ENCODE results near the gene RIMS3. TPM values are rescaled to one million over a fixed set of nuclear protein-coding genes. Genes with fewer than 3 reads are reported as not detected.
"Not testable (repeated sequence)": the region's sequence is repeated elsewhere in the genome, so short reads cannot be mapped to it uniquely, and the experiment has no call there.

The RIMS3 gene
- total RNA-seq, 4 donors from 2014 or later = 2.8 to 8.2 (median 4.8) TPM

DNA sequence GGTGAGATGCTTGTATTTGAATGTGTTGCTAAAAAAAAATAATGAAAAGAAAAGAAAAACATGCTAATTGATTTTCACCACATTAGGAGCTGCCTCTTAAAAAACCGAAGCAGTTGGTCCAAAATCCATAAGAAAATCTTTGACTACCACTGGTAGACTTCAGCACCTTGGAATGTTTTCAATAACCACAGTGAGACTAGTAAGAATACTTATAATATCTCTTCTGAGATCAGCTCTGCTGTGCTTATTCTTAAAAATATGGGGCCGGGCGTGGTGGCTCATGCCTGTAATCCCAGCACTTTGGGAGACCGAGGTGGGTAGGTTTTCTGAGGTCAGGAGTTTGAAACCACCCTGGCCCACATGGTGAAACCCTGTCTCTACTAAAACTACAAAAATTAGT lies 41.1 kb upstream of the RIMS3 start:
- 73% methylated on average over 4 of the region's 4 CpGs for WGBS
- Histone ChIP-seq H3K4me3 (no peak overlapping the region), H3K9me3 (no peaks in the 10 kb centered on the region), H3K4me1 (peaks cover 62% of the 10 kb centered on the region), H3K27ac (no peak overlapping the region), H3K36me3 (no peaks in the 10 kb centered on the region), H3K27me3 (no peaks in the 10 kb centered on the region)
- TF ChIP-seq POLR2AphosphoS5 (IDR thresholded peaks at IDR 0.05) (no peak), EP300 (IDR thresholded peaks at IDR 0.05) (no peak), POLR2A (IDR thresholded peaks at IDR 0.05) (no peak)
- TF ChIP-seq, protein P1, sequence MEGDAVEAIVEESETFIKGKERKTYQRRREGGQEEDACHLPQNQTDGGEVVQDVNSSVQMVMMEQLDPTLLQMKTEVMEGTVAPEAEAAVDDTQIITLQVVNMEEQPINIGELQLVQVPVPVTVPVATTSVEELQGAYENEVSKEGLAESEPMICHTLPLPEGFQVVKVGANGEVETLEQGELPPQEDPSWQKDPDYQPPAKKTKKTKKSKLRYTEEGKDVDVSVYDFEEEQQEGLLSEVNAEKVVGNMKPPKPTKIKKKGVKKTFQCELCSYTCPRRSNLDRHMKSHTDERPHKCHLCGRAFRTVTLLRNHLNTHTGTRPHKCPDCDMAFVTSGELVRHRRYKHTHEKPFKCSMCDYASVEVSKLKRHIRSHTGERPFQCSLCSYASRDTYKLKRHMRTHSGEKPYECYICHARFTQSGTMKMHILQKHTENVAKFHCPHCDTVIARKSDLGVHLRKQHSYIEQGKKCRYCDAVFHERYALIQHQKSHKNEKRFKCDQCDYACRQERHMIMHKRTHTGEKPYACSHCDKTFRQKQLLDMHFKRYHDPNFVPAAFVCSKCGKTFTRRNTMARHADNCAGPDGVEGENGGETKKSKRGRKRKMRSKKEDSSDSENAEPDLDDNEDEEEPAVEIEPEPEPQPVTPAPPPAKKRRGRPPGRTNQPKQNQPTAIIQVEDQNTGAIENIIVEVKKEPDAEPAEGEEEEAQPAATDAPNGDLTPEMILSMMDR (IDR thresholded peaks at IDR 0.05) = no peak
- DNase-seq (ENCODE audit: low spot score in 2 of 2) = no peak

DNA sequence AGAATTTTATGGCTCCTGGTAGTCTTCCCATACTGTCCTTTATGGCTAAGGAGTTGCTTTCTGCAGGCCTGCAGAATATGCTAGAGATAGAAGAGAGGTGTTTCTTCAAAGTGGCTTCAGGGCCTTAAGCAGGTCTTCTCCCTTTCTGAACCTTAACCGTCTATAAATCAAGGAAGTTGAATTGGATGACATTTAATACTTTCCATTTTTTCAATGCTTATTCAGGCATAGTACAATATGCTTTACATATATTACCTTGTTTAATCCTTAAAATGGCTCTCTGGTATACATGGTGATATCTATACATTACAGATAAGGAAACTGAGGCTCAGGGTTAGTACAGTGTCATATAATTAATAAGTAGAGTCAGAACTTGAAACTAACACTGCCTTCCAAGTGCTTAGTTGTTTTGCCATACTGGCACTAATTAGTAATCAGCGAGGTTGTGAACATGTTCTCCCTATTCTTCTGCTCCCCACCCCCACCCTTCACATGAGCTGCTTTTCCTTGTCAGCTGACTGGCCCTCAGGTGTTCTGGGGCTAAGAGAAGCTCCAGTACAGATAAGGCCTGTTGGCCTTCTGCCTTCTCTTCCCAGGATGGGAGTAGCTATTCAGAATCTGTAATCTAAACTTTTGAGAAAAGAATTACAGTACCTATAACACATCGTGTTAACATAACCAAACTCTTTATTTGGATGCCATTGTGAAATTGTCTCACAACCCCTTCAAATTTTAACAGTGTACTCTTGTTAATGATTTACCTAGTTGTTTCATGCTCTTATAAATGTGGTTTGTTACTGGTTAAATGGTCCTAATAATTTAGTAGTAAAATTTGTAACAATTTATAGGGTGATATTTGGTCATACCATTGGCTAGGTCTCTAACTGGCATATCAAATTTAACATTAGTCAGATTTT lies 39.6 kb upstream of the RIMS3 start:
- H3K9me3 ChIP-seq = no peaks in the 10 kb centered on the region
- H3K4me3 ChIP-seq = no peak overlapping the region
- no peak overlapping the region for H3K27ac ChIP-seq
- 59% methylated on average over 3 of the region's 3 CpGs for WGBS
- no peak for DNase-seq (ENCODE audit: low spot score in 2 of 2)
- TF ChIP-seq EP300 (IDR thresholded peaks at IDR 0.05) = no peak
- no peak for TF ChIP-seq POLR2A (IDR thresholded peaks at IDR 0.05)
- TF ChIP-seq POLR2AphosphoS5 (IDR thresholded peaks at IDR 0.05) = no peak
- TF ChIP-seq, protein P1 (IDR thresholded peaks at IDR 0.05) = no peak
- H3K36me3 ChIP-seq = no peaks in the 10 kb centered on the region
- peaks cover 51% of the 10 kb centered on the region for H3K4me1 ChIP-seq
- no peaks in the 10 kb centered on the region for H3K27me3 ChIP-seq

DNA sequence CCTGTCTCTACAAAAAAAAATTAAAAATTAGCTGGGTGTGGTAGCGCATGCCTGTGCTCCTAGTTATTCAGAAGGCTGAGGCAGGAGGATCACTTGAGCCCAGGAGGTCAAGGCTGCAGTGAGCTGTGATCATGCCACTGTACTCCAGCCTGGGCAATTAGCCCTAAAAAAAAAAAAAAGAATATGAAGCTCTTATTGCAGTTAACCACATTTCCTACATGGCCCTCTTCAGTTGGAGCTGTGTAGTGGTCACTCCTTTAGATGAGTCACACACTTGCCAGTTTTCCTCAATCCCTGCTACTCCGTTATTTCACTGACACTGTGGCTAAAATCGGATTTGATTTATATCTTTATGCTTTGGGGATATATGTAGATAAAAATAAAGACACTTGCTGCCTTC lies 37.8 kb upstream of the RIMS3 start:
- WGBS = 86% methylated on average over 3 of the region's 3 CpGs
- no peak for DNase-seq (ENCODE audit: low spot score in 2 of 2)
- peaks cover 44% of the 10 kb centered on the region for H3K4me1 ChIP-seq
- H3K36me3 ChIP-seq = no peaks in the 10 kb centered on the region
- TF ChIP-seq POLR2AphosphoS5 (IDR thresholded peaks at IDR 0.05) (no peak), EP300 (IDR thresholded peaks at IDR 0.05) (no peak), POLR2A (IDR thresholded peaks at IDR 0.05) (no peak)
- TF ChIP-seq, protein P1 (IDR thresholded peaks at IDR 0.05) = no peak
- H3K27ac ChIP-seq = no peak overlapping the region
- H3K4me3 ChIP-seq = no peak overlapping the region
- H3K9me3 ChIP-seq = no peaks in the 10 kb centered on the region
- H3K27me3 ChIP-seq = no peaks in the 10 kb centered on the region

DNA sequence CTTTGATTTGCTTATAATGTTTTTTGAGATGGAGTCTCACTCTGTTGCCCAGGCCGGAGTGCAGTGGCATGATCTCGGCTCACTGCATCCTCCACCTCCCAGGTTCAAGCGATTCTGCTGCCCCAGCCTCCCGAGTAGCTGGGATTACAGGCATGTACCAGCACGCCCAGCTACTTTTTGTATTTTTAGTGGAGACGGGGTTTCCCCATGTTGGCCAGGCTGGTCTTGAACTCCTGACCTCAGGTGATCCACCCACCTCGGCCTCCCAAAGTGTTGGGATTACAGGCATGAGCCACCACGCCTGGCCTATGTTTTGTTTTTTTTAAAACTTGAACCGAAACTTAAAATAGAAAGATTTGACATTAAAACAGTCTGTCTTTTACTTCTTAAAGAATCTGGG lies 37.3 kb upstream of the RIMS3 start:
- H3K9me3 ChIP-seq; H3K36me3 ChIP-seq; H3K27me3 ChIP-seq; H3K4me3 ChIP-seq; DNase-seq (ENCODE audit: low spot score in 2 of 2); H3K27ac ChIP-seq: not testable (repeated sequence)
- peaks cover 41% of the 10 kb centered on the region for H3K4me1 ChIP-seq
- 60% methylated on average over 9 of the region's 9 CpGs for WGBS

DNA sequence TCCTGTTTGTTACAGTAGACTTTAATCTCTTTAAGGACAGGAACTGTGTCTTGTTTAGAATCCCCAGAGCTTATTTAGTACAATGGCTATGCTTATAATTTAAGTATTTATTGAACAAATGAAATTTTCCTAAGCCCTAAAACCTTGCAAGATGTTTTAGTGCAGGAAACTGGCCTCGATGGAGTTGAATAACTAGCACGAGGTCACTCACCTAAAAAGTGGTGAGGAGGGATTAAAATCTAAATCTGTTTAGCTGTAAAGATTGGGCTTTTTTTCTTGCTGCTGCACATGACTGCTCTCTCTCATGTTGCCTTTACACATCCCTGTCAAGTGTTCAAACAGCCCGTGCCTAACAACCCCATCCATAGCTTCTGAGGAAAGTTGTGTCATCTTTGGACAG lies 36.2 kb upstream of the RIMS3 start:
- Histone ChIP-seq H3K27ac (no peak overlapping the region), H3K4me3 (no peak overlapping the region), H3K9me3 (no peaks in the 10 kb centered on the region), H3K27me3 (no peaks in the 10 kb centered on the region), H3K36me3 (no peaks in the 10 kb centered on the region), H3K4me1 (peaks cover 49% of the 10 kb centered on the region)
- TF ChIP-seq, protein P1 (IDR thresholded peaks at IDR 0.05) = no peak
- TF ChIP-seq POLR2A (IDR thresholded peaks at IDR 0.05) (no peak), POLR2AphosphoS5 (IDR thresholded peaks at IDR 0.05) (no peak), EP300 (IDR thresholded peaks at IDR 0.05) (no peak)
- DNase-seq (ENCODE audit: low spot score in 2 of 2) = no peak
- 71% methylated on average over 3 of the region's 3 CpGs for WGBS
